Neural progenitor cell (in vitro differentiated cells): ENCODE measurements around the gene CSHL1. TPM values are rescaled to one million over a fixed set of nuclear protein-coding genes. Genes with fewer than 3 reads are reported as not detected.

Source experiments
- DNase-seq: peaks from one replicate; pipeline ENCODE4 v3.0.0-alpha.2; 2016; ENCODE audit warnings: low spot score
- H2AFZ ChIP-seq: fragments of 200-600 bp; sonication (generic); replicated peaks from 2 replicates; pipeline ENCODE4 v1.6.1; 2016; ENCODE audit warnings: antibody characterized with exemption
- H3F3A ChIP-seq: fragments of 200-600 bp; sonication (generic); 2 replicates; pipeline ENCODE4 v1.6.1; 2016; ENCODE audit warnings: antibody characterized with exemption, low read depth
- H3K27ac ChIP-seq: fragments of 200-600 bp; sonication (generic); 2 replicates; pipeline ENCODE4 v1.5.1; 2016; ENCODE audit warnings: mild to moderate bottlenecking
- H3K27me3 ChIP-seq: fragments of 200-600 bp; sonication (generic); 2 replicates; pipeline ENCODE4 v1.6.1; 2016; ENCODE audit warnings: mild to moderate bottlenecking, moderate library complexity
- H3K36me3 ChIP-seq: fragments of 200-600 bp; sonication (generic); 2 replicates; pipeline ENCODE4 v1.5.1; 2016
- H3K4me1 ChIP-seq: fragments of 200-600 bp; sonication (generic); 2 replicates; pipeline ENCODE4 v1.6.1; 2016; ENCODE audit warnings: mixed run types
- H3K4me2 ChIP-seq: fragments of 200-600 bp; sonication (generic); 2 replicates; pipeline ENCODE4 v1.6.1; 2016
- H3K4me3 ChIP-seq: fragments of 200-600 bp; sonication (generic); 2 replicates; pipeline ENCODE4 v1.5.1; 2016
- H3K79me2 ChIP-seq: fragments of 200-600 bp; sonication (generic); 2 replicates; pipeline ENCODE4 v1.6.1; 2016; ENCODE audit warnings: low read depth
- H3K9ac ChIP-seq: fragments of 200-600 bp; sonication (generic); 2 replicates; pipeline ENCODE4 v1.6.1; 2016
- H3K9me3 ChIP-seq: fragments of 200-600 bp; sonication (generic); 2 replicates; pipeline ENCODE4 v1.5.1; 2016; ENCODE audit warnings: low read depth
- H4K20me1 ChIP-seq: fragments of 200-600 bp; sonication (generic); 2 replicates; pipeline ENCODE4 v1.6.1; 2016; ENCODE audit warnings: low read depth
- H3K27ac Mint-ChIP-seq: 3 replicates; pipeline ENCODE4 v1.8.0; 2021; ENCODE audit warnings: mixed read lengths
- H3K27me3 Mint-ChIP-seq: 2 replicates; pipeline ENCODE4 v1.8.0; 2022; ENCODE audit warnings: low read depth, mild to moderate bottlenecking, inconsistent platforms, moderate library complexity, mixed read lengths; ENCODE audit not compliant: insufficient read depth
- H3K36me3 Mint-ChIP-seq: 3 replicates; pipeline ENCODE4 v1.8.0; 2021; ENCODE audit warnings: mixed read lengths
- H3K4me1 Mint-ChIP-seq: 3 replicates; pipeline ENCODE4 v1.8.0; 2021; ENCODE audit warnings: mixed read lengths
- H3K4me3 Mint-ChIP-seq: 3 replicates; pipeline ENCODE4 v1.8.0; 2021; ENCODE audit warnings: mild to moderate bottlenecking, moderate library complexity, mixed read lengths
- H3K9me3 Mint-ChIP-seq: 3 replicates; pipeline ENCODE4 v1.8.0; 2020; ENCODE audit warnings: mixed read lengths
- EZH2 ChIP-seq: fragments of 200-600 bp; sonication (generic); IDR thresholded peaks from 2 replicates; pipeline ENCODE4 v1.6.1; 2017; ENCODE audit warnings: antibody characterized with exemption, mild to moderate bottlenecking, moderate library complexity
- EZH2phosphoT487 ChIP-seq: fragments of 200-600 bp; sonication (generic); IDR thresholded peaks from 2 replicates; pipeline ENCODE4 v1.6.1; 2017; ENCODE audit warnings: antibody characterized with exemption
- total RNA-seq: library from RNA; depleted of rRNA; stranded (reverse); fragments of >200 nt; gene quantifications from 2 replicates; pipeline ENCODE4 v1.2.3, GENCODE V29; 2015; ENCODE audit warnings: low replicate concordance
- TF ChIP-seq, protein P1 (sequence below): fragments of 200-600 bp; sonication (generic); IDR thresholded peaks from 2 replicates; pipeline ENCODE4 v1.5.1; 2017; ENCODE audit warnings: antibody characterized with exemption, mild to moderate bottlenecking

Gene CSHL1
- total RNA-seq, 1 donor from 2014 or later: not detected

DNA sequence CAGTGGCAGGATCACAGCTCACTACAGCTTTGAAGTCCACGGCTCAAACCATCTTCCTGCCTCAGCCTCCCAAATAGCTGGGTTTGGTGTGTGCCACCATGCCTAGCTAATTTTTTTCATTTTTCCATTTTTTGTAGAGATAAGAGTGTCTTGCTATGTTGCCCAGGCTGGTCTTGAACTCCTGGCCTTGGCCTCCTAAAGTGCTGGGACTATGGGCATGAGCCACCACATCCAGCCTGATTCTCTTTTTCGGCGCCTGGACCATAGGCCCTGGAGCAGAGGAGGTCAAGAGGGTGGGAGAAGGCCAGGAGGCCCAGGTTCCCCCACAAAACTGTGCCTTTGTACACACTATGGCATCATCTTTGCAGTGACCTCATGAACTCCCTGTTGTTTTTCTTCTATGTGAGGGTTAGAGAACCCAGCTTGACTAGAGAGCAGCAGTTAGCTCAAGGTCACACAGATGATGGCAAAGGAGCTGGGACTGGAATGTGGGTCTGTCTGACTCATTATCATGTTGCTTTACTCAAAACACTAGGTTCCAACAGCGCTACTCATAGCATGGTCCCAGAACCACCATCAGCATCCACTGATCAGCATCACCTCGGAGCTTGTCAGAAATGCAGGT is 45.4 kb upstream of the CSHL1 start:
- TF ChIP-seq, protein P1, sequence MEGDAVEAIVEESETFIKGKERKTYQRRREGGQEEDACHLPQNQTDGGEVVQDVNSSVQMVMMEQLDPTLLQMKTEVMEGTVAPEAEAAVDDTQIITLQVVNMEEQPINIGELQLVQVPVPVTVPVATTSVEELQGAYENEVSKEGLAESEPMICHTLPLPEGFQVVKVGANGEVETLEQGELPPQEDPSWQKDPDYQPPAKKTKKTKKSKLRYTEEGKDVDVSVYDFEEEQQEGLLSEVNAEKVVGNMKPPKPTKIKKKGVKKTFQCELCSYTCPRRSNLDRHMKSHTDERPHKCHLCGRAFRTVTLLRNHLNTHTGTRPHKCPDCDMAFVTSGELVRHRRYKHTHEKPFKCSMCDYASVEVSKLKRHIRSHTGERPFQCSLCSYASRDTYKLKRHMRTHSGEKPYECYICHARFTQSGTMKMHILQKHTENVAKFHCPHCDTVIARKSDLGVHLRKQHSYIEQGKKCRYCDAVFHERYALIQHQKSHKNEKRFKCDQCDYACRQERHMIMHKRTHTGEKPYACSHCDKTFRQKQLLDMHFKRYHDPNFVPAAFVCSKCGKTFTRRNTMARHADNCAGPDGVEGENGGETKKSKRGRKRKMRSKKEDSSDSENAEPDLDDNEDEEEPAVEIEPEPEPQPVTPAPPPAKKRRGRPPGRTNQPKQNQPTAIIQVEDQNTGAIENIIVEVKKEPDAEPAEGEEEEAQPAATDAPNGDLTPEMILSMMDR: no peak
- TF ChIP-seq EZH2: no peak
- no peak for TF ChIP-seq EZH2phosphoT487
- peak overlapping the region; percentile 83 for H3K27ac Mint-ChIP-seq

DNA sequence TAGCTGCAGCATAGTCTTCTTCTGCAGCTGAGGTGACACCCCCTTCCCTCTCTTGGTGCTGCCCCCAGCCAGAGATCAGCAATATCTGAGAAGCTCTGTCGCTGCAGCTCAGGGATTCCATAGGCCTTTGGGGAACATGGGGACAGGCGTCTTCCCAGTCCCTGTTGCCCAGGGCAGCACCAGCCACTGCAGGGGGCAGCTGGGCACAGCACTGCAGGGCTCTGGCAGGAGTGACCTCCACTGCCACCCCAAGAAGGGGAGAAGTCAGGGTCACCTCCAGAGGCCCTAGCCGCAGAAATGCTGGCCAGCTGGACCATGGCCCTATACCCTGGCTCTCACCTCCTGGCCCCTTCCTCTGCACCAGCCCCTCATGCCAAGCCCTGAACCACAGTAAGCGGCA is 44.7 kb upstream of the CSHL1 start:
- H3K4me3 Mint-ChIP-seq: no peak overlapping the region
- no peak overlapping the region for H3K4me2 ChIP-seq
- peaks cover 17% of the 10 kb centered on the region for H3K4me1 Mint-ChIP-seq
- H4K20me1 ChIP-seq: no peaks in the 10 kb centered on the region
- H3K9me3 ChIP-seq: no peaks in the 10 kb centered on the region
- DNase-seq: no peak
- no peak overlapping the region for H3K9ac ChIP-seq
- peaks cover 5% of the 10 kb centered on the region for H3K27me3 Mint-ChIP-seq
- no peaks in the 10 kb centered on the region for H3K27me3 ChIP-seq
- no peak overlapping the region for H3K27ac ChIP-seq
- no peak overlapping the region for H3K4me3 ChIP-seq
- no peaks in the 10 kb centered on the region for H3K9me3 Mint-ChIP-seq
- H3K36me3 Mint-ChIP-seq: no peaks in the 10 kb centered on the region
- no peaks in the 10 kb centered on the region for H3K79me2 ChIP-seq
- no peak for TF ChIP-seq EZH2phosphoT487
- TF ChIP-seq EZH2: no peak
- TF ChIP-seq, protein P1: no peak
- H3K27ac Mint-ChIP-seq: no peak overlapping the region
- peaks cover 10% of the 10 kb centered on the region for H3F3A ChIP-seq
- H3K4me1 ChIP-seq: peaks cover 9% of the 10 kb centered on the region
- no peaks in the 10 kb centered on the region for H3K36me3 ChIP-seq
- no peak overlapping the region for H2AFZ ChIP-seq

More for the DNA sequence above, 45.4 kb upstream of the CSHL1 start:
- Mint-ChIP-seq H3K9me3 (no peaks in the 10 kb centered on the region), H3K27me3 (peaks cover 6% of the 10 kb centered on the region), H3K4me1 (peaks cover 16% of the 10 kb centered on the region), H3K4me3 (no peak overlapping the region), H3K36me3 (no peaks in the 10 kb centered on the region)
- no peak for DNase-seq
- no peak overlapping the region for H3K9ac ChIP-seq
- H3K4me2 ChIP-seq: no peak overlapping the region
- no peaks in the 10 kb centered on the region for H3K9me3 ChIP-seq
- no peaks in the 10 kb centered on the region for H3K36me3 ChIP-seq
- H3K27ac ChIP-seq: no peak overlapping the region
- no peaks in the 10 kb centered on the region for H4K20me1 ChIP-seq
- no peak overlapping the region for H3K4me3 ChIP-seq
- no peaks in the 10 kb centered on the region for H3K27me3 ChIP-seq
- peaks cover 15% of the 10 kb centered on the region for H3K4me1 ChIP-seq
- H3K79me2 ChIP-seq: no peaks in the 10 kb centered on the region
- H2AFZ ChIP-seq: no peak overlapping the region
- H3F3A ChIP-seq: peaks cover 14% of the 10 kb centered on the region

DNA sequence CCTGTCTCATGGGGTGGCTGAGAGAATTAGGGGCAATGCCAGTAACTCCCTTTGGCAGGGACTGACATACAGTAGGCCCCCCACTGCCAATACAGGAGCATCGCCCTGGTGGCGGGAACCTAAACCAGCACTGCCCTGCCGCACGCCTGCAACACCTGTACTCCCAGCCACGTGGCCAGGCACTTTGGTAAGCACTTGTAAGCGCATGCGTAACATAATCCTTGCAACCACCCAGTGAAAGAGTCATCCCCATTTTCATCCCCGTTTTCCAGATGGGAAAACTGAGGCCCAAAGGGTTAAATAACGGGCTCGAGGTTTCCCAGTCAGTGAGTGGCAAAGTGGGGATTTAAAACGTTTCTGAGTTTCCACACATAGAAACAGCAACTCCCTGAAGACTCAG is 44.2 kb upstream of the CSHL1 start:
- Histone ChIP-seq H3K9me3 (no peaks in the 10 kb centered on the region), H3K4me2 (no peak overlapping the region), H3K4me1 (peaks cover 4% of the 10 kb centered on the region), H4K20me1 (no peaks in the 10 kb centered on the region), H3K27me3 (no peaks in the 10 kb centered on the region), H3K9ac (no peak overlapping the region), H3K79me2 (no peaks in the 10 kb centered on the region), H3K4me3 (no peak overlapping the region), H3K27ac (no peak overlapping the region), H3F3A (peaks cover 4% of the 10 kb centered on the region), H3K36me3 (no peaks in the 10 kb centered on the region), H2AFZ (no peak overlapping the region)
- H3K27me3 Mint-ChIP-seq: peaks cover 4% of the 10 kb centered on the region
- TF ChIP-seq, protein P1: no peak
- TF ChIP-seq EZH2: no peak
- TF ChIP-seq EZH2phosphoT487: no peak
- no peak overlapping the region for H3K27ac Mint-ChIP-seq
- H3K4me1 Mint-ChIP-seq: peaks cover 18% of the 10 kb centered on the region
- H3K9me3 Mint-ChIP-seq: no peaks in the 10 kb centered on the region
- no peaks in the 10 kb centered on the region for H3K36me3 Mint-ChIP-seq
- no peak for DNase-seq
- H3K4me3 Mint-ChIP-seq: peak overlapping the region; percentile 30
